Activated CD4-positive, alpha-beta T cell treated with anti-CD3 and anti-CD28 coated beads, Interleukin-2, amount 50 U/mL, for 1 hour (primary cell): ENCODE results near the gene GARRE1.
"Not testable (repeated sequence)": the region's sequence is repeated elsewhere in the genome, so short reads cannot be mapped to it uniquely, and the experiment has no call there.

Experiments
- DNase-seq: peaks from one replicate; pipeline ENCODE4 v3.0.0-alpha.2; 2020

GARRE1 gene

DNA sequence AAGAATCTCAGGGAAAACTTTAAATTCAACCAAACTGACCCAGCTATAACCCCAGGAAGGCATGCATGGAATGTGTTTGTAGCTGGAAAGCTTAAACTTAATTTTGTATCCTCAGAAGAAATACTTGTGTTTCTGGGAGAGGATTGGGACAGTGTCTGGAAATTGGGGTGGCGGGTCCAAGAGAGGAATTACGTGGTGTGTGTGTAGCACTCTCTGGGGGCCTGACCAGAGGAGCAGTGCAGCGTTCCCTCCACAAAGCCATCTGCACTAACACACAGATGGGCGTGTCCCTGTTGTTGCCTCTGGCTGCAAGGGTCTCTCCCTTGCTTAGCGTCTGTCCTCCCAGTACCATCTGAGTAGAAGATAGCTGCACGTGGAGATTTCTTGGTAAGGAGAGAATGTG, 6.4 kb downstream of the GARRE1 start:
- no peak for DNase-seq

DNA sequence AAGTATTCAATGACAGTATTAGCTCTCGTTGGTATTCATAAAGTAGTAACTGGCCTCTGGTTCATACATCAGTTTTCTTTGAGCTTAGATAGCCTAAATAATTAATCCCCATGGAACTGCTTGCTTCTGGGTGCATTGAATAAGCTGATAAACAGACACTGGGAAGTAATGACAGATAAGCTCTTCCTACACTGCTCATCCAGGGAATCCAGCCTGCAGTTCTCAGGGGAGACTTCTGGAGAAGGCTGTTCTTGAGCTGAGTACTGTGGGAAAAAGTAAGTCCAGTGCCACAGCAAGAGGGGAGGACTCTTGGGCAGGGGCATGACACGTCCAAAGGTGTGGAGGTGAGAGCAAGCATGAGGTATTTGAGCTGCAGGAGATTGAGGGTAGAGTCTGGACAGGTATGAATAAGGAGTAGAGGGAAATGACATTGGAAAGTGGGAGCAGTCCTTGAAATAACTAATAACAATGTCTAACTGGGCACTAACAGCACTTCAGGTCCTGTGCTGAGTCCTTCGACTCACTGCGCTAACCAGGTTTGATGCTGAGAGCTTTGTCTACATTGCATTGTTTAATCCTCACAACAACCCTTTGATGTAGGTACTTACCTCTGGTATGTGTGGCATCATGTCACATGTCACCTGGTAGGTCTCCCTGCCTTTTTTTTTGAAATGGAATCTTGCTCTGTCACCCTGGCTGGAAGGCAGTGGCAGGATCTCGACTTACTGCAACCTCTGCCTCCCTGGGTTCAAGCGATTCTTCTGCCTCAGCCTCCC, 7.2 kb downstream of the GARRE1 start:
- no peak for DNase-seq

DNA sequence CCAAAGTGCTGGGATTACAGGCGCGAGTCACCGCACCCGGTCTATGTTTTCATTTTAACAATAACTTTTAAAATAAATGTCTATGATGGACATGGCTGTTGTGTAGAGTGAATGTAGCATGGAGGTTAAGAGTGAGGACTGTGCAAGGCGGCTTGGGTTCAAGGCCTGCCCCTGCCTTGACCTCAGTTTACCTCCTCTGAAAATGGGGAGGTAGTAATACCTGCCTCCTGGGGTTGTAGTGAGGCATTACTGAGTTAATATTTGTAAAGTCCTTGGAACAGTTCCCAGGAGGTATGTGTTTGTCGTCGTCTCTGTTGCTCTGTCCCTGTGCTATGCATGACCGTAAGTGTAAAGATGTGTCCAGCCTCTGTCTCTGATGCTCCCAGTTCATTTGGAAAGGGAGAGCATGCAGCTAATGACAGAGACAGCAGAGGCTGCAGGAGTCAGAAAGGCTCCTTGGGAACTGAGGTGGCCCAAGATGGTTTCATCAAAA, 9.4 kb downstream of the GARRE1 start:
- no peak for DNase-seq

DNA sequence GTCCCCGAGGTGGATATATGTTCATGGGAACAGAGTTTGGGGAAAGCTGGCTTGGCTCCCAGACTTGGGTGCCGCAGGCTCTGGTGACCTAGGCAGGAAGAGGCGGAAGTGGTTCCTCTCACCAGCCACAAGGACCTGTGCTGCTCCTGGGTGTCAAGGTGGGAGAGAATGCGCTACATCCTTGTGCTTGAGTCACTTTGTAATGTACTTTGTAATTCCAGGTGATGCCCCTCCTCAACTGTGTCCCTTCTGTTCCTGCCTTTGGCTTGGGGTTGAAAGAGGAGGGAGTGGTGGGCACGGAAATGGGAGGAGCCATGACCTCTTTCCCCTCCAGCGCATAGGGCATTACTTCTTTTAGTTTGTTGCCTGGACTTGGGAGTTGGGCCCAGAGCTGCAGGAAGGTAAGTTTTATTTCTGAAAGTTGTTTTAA, 10.9 kb downstream of the GARRE1 start:
- DNase-seq = no peak

DNA sequence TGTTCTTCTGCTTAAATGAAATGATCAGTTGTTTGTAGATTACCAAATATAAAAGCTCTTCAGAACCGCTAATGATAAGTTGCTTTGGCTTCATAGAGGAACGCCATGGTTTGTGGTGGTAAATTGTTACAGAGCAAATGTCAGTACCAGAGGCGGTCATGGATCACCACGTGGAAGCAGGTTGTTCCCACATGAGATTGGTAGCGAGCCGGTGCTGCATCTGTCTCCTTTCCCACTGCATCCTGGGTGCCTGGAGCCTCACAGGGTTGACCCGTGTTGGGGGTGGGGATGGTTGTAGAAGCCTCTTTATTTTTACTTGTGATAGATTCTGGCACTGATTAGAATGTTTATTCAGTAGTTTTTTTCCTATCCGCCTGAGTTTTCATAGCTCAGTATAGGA, 14.7 kb downstream of the GARRE1 start:
- DNase-seq = no peak

DNA sequence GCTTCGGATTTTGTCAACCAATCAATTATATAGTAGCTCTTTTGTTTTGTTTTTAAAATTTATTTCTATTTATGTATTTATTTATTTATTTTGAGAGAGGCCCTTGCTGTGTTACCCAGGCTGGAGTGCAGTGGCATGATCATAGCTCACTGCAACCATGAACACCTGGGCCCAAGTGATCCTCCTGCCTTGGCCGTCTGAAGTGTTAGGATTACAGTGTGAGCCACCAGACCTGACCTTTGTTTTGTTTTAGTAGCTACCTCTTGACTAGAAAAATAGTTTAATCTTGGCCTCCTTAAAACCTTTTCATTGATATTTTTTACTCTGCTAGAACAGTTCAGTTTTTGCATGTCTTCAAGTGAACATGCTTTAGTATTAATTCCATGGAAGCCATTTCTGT, 15.1 kb downstream of the GARRE1 start:
- DNase-seq = no peak

DNA sequence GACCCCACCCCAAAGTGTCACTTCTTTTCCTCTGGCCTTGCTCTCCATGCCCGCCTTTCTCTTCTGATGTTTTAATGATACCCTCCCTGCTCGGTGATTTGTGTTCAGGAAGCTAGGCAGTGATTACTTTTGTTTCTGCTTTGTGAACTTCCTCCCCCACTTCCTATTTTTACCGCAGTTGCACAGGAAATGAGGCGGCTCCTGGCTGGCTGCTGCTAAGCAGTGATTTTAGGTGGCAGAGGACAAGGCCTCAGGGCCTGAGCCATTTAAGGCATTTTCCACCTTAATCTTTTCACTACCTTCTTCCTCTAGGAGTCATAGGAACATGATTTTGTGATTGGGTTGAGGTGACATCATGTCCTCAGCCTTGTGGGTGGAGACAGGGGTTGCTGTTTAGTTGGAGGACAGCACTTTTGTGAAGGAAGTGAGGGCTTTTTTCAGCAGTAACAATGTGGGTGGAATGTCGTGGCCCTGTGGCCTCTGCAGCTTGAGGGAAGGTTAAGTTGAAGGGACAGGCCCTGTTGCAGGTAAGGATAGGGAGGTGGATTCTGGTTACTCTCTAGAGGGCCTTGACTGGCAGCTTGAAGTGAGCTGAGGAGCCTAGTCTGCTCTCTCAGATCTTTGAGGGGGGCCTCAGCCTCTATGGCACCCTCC, 15.7 kb downstream of the GARRE1 start:
- peak; percentile 69 for DNase-seq

DNA sequence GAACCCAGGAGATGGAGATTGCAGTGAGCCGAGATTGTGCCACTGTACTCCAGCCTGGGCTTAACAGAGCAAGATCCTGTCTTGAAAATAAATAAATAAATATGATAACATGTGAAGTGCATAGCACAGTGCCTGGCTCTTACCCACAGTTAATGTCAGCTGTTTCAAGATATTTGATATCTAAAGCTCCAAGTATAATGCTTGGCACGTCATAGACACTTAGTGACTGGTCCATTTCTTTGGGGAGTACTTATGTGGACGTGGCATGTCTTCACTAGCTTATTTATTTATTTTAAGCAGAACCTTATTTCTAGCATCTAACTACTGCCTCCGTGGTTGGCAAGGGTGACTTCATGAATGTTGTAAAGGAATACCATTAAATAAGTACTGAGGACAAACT, 18.8 kb downstream of the GARRE1 start:
- DNase-seq = no peak

DNA sequence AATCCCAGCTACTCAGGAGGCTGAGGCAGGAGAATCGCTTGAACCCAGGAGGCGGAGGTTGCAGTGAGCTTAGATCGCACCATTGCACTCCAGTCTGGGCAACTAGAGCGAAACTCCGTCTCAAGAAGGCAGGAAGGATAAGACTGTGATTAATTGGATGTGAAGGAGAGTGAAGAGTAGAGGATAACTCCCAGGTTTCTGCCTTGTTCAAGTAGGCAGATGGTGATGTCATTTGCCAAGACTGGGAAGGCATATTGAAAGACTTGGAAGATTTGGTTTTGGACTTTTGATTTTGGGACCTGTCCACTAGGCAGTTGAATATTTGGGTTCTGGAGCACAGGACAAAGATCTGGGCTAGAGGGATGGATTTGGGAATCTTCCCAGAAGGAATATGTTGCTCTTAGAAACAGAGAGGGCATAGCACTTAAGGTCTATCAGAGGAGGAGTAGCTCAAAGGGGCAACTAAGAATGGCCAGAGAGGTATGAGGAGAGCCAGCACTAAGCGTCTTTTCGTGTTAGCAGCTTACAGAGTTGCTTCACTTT, 20.0 kb downstream of the GARRE1 start:
- DNase-seq = no peak

DNA sequence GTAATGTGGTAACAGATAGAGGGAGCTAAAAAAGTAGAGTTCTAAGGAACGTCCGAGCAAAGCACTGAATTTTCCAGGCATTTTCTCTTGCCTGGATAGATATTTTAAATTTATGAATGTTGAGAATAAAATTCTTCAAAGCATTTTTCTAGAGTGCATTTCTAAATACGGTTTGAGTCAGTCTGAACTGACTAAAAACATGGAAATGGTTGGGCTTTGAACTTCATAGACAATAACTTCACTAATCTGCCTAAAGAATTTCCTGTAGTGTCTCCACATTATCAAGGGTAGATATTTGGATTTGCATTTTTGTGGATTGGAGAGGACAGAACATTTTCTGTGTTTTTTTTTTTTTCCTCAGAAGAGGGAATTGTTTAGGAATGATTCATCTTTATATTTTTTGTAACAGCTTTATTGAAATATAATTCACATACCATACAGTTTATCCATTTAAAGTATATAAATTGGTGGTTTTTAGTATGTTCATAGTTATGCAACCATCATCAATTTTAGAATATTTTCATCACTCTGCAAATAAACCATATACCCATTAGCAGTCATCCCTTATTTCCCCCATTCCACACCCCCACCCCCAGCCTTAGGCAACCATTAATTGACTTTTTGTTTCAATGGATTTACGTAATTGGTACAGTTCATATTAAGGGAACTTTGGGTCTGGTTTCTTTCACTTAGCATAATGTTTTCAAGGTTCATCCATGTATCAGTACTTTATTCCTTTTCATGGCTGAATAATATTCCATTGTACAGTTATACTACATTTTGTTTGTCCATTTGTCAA, 20.7 kb downstream of the GARRE1 start:
- no peak for DNase-seq

DNA sequence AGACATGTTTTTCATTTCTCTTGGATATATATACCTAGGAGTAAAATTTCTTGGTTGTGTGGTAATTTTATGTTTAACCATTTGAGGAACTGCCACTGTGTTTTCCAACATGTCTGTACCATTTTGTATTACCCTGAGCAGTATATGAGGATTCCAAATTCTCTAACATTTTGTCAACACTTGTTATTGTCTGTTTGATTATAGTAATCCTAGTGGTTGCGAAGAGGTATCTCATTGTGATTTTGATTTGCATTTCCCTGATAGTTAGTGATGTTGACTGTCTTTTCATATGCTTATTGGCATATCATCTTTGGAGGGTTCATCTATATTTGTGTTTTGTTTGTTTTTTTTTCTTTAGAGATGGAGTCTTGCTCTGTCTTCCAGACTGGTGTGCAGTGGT, 21.4 kb downstream of the GARRE1 start:
- no peak for DNase-seq

DNA sequence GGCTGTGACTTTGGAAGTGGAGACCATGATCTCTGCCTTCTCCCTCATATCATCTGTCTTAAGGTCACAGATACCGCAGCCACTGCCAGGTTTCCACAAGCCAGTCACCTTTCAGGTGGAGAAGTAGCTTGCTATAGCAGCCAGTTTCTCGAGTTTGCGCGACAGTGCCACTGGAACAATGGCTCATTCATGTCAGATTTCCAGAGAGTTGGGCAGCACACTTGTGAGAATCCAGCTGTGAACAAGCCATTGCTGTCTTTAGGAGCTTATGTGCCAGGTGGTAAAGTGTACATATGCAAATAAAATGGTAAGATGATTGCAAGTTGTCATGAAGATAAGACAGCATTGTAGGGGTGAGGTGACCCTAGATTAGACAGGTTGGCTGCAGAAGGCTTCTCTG, 22.3 kb downstream of the GARRE1 start:
- no peak for DNase-seq

DNA sequence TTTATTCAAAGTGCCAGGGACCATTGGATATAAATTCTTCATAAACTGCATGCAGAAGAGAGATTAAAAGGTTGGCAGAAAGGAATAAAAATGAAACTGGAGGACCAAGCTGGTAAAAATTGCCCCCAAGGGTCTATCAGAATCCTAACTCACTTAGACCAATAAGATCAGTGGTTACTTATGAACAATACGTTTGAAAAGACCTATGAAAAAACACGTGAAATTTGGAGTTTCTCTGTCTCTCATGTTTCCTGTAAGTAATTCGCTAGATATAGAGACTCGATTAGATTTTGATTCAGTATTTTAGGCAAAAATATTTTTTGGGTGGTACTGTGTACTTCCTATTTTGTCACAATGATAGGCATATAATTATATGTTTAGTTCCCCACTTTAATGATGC, 22.9 kb downstream of the GARRE1 start:
- DNase-seq = no peak

DNA sequence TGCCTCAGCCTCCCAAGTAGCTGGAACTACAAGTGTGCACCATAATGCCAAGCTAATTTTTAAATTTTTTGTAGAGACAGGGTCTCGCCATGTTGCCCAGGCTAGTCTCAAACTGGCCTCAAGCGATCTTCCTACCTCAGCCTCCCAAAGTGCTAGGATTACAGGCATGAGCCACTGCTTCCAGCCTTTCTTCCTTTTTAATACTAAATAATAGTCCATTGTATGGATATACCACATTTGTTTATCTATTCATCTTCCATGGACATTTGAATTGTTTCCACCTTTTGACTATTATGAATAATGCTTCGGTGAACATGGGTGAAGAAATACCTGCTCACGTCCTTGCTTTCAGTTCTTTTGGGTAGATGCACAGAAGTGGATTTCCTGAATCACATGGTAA, 24.4 kb downstream of the GARRE1 start:
- no peak for DNase-seq

DNA sequence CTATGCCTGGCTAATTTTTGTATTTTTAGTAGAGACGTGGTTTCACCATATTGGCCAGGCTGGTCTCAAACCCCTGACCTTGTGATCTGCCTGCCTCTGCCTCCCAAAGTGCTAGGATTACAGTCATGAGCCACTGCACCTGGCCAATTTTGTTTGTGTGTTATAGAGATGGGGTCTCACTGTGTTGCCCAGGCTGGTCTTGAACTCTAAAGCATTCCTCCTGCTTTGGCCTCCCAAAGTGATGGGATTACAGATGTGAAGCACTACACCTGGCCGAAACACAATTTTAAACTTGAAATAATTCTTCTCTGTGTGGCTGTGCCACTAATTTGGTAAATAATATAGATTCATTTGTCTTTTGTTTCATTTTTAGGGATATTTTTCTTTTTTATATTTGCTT, 27.1 kb downstream of the GARRE1 start:
- DNase-seq = not testable (repeated sequence)

DNA sequence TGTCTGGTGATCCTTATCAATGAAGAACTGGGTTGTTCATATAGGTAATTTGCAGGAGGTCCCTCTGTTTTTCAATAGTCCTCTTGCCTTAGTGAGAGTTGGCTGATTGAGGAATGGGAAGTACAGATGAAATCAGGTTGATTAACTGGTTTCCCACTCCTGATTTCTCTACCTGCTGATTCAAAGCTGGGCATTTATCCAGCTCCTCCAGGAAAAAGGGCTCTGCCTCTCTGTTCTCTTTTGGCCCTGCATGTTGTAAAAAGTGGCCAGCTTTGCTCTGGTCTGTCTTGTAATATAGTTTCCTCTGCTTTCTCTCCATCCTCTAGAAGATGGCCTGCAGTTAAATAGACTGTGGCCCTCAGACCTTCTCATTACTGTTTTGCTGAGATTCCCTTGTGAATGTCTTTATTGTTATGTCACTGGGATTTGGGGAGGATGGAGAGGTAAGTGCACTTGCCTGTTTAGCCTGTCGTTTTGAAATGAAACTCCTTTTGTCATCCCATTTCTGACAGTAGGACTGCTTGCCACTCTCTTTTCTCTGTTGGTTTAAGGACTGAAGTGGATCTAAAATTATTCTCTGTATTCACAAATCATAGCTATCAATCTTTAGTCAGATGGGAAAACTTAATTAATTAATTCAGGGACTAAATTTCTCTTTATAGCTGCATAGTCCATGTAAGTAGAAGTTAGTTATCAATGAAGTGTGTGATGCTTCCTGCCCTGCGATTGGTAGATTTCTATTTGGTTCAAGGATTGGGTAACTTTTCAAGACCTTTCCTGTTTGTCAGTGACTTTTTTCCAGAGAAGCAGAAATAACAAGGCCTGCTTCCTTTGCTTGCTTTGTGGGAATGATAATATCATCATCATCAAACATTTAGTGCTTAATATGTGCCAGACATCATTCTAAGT, 28.5 kb downstream of the GARRE1 start:
- DNase-seq = no peak

DNA sequence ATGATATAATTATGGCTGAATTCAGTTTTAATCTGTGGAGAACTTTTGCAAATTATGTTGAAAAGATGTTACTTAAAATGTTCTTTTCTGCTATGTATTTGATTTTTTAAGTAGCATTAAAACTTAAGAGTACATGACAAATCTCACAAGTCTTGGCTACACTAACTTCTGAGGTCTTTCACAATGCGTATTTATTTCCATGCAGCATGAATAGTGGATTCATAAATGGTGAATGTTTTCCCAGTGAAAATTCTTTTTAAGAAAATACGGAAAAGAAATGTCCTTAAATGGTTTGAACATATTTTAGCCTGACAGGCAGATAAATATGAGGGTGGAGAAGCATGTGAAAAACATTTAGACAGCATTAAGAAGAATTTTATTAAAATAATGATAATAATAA, 30.2 kb downstream of the GARRE1 start:
- DNase-seq = no peak

DNA sequence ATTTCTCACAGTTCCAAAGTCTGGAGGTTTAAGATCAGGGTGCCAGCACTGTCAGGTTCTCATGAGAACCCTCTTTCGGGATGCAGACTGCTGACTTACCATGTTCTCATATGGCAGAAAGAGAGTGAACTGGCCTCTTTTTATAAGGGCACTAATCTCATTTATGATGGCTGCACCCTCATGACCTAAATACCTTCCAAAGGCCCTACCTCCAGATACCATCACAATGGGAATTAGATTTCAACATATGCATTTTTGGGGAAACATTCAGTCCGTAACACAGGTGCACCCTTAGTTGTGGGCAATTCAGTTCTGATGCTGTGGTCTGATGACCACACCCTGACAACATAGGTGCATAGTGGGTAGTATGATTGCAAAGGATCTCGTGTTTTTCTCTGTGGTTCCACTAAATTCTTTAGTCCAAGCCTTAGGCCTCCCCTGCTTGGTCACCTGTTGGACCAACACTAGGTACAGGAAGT, 33.3 kb downstream of the GARRE1 start:
- DNase-seq = no peak

DNA sequence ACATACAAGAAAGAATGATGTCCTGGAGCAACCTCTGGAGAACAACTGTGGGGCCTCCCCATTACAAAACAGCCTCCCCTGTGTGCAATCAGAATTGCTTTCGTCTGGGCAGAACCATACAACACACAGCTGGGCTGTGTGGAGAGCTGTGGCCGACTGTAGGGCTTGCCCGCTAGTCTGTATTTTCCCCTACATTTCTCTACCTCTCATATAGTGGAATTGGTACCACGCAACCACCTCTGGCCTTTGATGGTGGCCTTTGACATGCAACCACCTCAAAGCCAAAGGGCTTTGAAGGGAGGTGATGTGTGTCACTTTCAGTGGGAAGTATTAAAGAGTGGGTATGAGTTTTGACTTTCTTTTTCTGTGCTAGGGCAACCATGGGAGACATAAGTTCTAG, 34.0 kb downstream of the GARRE1 start:
- DNase-seq = no peak

DNA sequence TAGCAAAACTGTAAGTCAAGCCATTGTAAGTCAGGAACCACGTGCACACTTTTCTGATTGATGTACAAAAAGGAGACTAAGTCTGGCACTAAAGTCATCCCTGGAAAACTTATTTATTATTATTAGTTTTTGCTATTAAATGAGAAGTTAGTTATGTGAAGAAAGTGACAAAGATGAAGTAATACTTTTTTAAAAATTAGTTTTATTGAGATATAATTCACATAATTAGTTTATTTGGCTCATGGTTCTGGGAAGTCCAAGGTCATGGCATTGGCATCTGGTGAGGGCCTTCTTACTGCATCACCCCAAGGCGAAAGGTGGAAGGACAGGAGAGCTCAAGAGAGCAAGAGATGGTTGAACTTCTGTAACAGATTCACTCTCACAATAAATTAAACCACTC, 36.9 kb downstream of the GARRE1 start:
- DNase-seq = no peak

DNA sequence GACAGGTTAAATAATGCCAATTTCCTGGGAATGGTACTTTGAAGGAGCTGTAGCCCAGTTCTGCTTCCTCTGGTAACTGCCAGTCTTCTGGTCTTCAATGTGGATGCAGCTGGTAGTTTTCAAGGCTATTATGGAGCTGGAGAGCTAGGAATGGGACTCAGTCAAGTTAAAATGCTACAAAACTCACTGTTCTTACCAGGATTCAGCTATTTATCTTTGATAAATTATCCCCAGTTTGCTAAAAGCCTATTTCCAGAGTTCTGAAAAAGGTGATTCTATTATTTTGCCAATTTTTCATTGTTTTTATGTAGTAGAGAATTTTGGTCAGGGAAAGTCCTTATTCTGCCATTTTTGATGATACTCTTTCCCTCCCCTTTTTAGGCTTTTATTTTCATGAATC, 40.7 kb downstream of the GARRE1 start:
- DNase-seq = no peak

DNA sequence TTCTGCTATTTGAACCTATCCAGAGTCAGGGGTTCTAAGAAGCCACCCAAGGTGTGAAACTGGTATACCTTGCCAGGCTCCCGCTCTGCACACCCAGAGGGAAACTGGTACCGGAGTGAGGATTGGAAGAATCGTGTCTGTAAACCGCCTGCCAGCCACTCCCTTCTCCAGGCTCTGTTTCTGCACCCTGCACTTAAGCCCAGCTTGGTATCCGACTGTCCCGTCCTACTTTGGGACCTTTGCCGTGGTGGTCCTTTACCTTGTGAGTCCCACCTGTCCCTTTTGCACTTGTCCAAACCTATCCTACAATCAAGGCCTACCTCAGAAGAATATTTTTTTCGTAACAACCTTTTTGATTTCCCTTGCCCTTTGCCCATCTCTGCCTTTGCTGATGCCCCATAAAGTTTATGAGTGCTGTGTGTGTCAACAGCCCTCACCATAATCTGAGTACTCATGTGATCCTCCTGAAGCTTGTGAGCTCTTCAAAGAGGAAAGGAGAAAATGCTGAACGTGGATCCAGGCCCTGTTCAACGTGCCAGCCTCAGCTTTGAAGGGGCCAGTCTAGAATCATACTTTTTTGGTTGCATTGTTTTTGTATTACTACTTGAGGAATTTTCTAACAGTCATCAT, 44.7 kb downstream of the GARRE1 start:
- no peak for DNase-seq
